Measurements from ENCODE around the gene RERE.

RERE gene

DNA sequence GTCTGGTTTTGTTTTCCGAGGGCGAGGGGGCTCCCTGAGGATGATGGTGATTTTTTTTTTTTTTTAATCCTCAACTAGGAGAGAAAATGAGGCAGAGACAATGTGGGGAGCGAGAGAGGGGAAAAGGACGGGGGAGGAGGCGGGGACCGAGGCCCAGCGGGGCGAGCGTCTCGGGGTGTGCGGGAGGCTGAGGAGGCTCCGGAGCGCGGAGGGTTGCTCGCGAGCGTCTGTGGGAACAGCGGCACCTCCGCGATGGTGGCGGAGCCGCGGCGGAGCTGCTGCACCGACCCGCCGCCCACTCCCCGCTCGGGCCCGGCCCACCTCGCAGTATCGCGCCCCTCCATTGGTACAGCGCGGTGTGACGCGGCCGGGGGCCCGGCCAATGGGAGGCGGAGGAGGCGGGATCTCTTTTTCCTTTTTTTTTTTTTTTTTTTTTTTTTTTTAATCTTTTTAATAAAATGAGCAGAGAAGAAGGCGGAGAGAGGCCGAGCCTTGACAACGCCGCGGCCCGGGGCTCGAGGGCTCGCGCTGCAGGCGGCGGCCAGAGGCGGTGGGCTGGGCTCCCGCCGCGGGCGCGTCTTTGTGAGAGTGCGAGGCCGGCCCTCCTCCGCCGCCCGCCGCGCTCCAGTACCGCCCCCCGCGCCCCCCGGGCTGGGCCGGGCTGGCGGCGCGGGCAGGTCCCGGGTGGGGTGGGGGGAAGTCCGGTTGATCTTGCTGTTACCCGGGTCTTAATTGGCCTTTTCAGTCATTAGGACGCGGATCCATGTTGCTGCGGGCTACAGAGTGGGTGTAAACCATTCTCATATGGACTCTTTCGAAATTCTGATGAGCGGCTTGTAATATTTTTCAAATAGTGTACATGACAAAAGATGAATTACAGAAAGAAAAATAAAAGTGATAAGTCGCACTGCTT, at the start of gene RERE:
Gene RERE, minus strand, starts transcription at position 229 of the 913 bp plus-strand sequence.
- peak; percentile 96 for DNase-seq

DNA sequence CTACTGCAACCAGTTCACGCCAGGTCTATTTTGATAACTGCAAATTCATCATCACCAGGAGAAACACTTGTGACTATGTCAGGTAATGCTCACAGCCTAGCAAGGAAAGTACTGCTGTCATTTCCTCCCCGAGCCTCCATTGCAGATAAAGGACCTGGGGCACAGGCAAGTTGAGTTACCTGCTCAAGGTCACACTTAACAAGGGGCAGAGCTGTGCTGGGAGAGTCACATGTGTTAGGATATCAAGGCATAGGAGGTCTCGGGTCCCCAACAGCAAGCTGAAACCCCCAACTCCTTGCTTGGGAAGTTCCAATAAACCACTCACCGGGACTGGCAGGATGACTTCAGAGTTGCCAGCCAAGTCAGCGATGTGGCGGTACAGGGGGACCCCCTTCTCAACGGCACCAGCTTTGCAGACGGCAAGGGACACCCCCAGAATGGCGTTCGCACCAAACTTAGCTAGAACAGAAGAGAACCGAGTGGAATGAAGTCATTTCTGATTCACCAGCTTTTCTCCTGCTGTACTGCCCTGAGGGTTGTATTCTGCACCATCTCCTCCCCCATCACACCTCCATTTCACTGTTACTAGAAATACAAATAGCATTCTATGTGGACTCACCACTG, 49.5 kb upstream of the RERE start:
- peak; percentile 84 for DNase-seq

DNA sequence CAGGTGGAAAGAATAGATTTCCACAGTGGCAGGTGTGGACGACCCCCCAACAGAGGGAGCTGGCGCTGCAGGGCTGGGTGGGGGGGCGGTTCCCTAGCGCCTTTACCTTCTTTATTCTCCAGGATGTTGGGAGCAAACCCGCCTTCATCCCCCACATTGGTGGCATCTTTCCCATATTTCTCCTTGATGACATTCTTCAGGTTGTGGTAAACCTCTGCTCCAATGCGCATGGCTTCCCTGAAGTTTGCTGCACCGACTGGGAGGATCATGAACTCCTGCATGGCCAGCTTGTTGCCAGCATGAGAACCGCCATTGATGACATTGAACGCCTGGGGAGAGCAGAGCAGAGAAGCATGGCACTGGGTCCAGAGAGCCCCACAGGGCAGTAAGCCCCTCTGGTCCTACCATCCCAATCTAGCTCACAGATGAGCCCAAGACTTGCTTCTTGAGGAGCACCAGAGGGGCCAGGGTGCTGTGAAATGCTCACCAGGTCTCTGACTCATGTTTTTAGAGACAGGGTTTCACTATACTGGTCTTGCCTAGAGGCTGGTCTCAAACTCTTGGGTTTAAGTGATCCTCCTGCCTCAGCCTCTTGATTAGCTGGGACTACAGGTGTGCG, 48.8 kb upstream of the RERE start:
- no peak for DNase-seq

- no peak for DNase-seq
Measured at GRCh38 chr1:8864713-8865344, 47.4 kb upstream of the RERE start.

DNA sequence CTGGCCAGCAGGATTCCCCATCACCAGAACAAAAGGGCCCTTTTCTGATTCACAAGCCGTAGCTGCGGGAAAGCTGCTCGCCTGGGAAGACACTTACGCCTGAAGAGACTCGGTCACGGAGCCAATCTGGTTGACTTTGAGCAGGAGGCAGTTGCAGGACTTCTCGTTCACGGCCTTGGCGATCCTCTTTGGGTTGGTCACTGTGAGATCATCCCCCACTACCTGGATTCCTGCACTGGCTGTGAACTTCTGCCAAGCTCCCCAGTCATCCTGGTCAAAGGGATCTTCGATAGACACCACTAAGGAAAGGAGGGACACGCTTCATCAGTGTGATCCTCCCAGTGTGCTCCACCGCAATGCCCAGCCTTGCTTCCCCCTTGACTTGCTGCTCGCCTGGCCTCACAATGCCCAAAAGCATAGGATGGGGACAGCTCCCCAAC, 46.4 kb upstream of the RERE start:
- no peak for DNase-seq

GRCh38 chr1:8863138-8863537, 45.7 kb upstream of the RERE start:
- no peak for DNase-seq

DNA sequence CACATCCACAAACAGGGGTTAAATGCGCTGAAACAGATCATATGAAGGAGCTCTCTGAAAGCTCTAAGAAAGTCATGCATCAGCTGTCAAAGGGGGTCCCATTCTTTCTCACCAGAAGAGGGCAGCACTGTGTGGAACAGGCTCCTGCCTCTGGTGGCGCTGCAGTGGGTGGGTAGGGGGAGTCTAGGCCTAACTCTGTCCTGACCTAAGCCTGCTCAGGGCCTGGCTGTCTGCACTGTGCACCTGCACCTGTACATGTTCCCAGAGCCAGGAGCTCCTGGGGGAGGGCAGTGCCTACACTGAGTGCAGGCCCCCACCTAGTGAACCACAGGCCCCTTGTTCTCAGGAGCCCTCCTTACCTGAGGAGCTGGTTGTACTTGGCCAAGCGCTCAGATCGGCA, 45.1 kb upstream of the RERE start:
- DNase-seq, result peak; percentile 48

GRCh38 chr1:8860738-8861516, 43.5 kb upstream of the RERE start:
- DNase-seq, result no peak

- DNase-seq, result peak; percentile 52
Measured at GRCh38 chr1:8858888-8859706, 41.7 kb upstream of the RERE start.

GRCh38 chr1:8858112-8858668, 40.8 kb upstream of the RERE start:
- no peak for DNase-seq

GRCh38 chr1:8856689-8857412, 39.4 kb upstream of the RERE start:
- no peak for DNase-seq

DNA sequence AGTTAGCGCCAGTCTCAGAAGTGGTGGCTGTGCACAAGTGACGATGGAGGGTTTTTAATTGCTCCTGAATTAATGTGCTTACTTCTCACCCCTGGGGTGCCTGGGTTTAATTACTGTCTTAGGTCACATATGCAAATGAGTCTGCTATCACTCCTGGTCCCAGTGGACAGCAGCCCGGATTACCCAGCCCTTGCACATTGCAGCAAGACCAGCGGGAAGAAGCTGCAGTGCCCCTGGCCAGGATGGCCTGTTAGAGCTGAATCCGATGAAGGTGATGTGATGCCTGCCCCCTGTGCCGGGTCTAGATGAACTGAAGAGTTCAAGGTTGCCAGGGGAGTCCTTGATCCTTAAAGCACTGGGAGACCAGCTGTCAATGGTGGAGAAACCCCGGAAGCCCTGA, 36.8 kb upstream of the RERE start:
- no peak for DNase-seq

- DNase-seq, result no peak
Measured at GRCh38 chr1:8851060-8851459, 33.6 kb upstream of the RERE start.

DNA sequence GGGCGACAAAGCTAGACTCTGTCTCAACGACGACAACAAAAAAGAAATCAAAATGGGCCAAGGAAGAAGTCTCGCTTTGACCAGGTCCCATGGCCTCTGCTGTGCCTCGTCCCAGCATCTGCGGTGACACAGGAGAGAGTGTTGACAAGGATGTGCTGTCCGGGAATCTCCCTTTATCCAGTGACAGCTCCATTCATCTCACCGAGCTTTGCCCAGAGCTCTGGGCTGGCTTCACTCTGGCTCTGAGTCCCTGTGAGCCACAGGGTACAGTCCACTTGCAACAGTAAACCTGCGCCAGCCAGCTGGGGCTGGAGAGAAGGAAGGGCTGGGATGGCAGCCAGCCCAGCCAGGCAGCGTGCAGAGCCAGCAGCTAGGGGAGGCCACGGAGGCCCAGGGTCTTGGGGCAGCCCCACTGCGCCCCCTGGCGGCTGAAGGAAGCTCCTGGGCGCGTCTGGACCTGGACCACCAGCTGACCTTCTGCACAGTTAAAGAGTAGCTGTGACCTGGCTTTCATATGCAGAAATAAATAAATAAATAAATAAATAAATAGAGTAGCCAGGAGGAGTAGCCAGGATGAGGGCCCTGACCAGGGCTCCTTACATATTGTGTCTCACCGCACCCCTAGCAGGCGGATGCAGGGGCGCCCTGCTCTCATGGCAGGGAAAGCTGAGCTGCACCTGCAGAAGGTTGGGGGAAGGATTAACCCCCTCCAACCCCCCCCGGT, 31.4 kb upstream of the RERE start:
- peak; percentile 76 for DNase-seq

DNA sequence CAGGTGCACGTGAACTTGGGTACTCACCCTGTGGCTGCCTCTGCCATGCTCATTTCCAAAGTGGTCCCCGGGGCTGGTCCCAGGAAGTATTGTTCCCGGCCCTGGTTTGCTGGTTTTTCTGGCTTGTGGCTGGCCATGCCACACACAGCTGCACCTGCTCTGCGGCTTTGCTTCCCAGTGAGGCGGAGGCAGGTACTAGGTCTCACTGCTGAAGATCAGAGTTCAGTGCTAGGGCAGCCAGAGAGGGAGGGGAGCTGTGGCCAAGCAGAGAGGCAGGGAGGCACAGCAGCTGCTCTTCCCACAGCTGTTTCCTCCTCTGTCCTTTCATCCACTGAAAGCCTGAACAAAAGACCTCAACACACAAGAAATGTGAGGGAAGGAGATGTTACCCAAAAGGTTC, 30.6 kb upstream of the RERE start:
- no peak for DNase-seq

DNA sequence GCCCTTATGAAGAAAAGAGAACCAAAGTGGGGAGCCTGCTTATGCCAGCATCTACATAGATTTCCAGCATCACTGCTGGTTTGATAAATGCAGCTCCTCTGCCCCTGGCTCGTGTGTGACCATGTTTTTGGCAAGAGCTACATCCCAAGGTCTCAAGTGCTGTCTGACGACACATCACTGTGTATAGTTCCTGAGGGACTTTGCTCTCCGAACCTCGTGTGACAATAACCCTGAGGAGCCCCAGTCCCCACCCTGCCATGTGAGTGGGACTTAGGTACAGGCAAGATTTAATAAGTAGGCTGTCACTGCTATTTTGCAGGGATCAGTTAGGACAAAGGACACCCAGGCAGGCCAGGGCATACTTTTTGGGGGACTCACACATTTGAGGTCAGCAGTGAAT, 28.8 kb upstream of the RERE start:
- no peak for DNase-seq

DNA sequence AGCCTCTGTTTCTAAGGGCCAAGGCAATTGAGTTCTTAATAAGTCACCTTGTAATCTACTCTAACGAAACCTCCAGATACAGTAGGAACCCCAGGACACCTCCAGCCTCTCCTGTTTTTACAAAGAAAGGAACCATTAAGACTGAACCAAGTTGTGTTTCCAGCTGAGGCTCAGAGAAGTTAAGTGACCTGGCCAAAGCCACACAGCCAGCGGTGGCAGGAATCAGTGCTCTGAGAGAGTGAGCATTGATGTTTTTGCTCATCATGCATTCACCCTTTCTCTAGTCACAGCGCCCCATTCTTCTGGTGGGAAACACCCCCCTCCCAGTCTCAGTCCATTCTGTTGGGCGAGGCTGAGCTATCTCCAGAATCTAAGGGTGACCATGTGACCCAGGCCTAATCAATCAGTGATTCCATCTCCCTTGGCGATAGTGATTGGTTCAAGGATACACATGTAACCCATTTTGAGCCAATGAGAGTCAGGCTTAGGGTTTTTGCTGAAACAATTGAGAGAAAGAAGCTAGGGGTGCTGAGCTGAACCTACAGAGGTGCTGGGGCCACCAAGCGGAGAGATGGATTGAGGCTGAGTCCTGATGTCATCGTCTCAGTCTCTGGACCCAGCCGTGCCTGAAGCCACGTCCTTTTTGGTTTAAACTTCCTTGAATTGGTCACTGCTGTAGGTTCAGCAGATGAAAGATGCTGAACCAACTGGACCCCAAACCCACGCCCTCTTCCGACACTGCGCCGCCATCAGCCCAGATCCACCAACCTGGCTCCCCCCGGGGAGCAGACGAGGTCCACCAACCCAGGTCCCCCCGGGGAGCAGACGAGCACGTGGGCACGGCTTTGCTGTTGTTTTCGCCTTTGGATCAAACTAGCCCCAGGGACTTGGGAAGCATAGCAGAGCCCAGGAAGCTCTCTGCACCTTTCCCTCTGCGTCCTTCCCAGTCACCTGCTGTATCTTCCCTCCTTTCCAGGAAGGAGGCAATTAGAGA, 28.0 kb upstream of the RERE start:
- DNase-seq, result no peak

DNA sequence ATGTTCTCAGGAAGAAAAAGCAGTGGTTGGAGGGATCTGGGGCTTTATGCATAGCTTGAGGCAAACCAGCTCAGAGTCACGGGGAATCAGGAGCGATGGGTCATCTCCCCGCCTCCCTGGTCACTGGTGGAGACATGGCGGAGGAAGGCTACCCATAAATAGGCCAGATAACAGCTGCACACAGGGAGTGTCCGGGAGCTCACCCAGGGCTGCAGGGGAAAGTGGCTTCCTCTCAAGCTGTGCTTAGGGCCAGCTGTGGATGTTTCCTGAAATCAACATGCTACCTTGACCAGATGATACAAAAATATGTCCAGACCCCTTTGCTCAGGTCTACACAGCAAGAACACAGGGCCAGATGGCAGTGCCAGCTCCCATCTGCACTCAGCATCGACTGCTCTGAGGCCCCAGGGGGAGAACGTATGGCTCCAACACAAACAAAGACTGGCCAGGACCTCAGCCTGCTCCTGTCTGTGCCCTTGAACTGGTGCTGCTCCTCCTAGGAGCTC, 27.1 kb upstream of the RERE start:
- DNase-seq, result no peak

All from stimulated activated CD4-positive, alpha-beta T cell treated with anti-CD3 and anti-CD28 coated beads, Interleukin-1b, Interleukin-23, amount 100 ng/mL, for 48 hours (primary cell).